ENCODE measurements around the gene EDIL3.

GRCh38 chr5:84080908-84081307, 303.8 kb downstream of the EDIL3 start:
- TF ChIP-seq PHF8 (conservative IDR thresholded peaks at IDR 0.05; ENCODE audit: low read depth, low read length) (no peak), CTCF (IDR thresholded peaks at IDR 0.05; ENCODE audit: control extremely low read depth in 1 of 3, insufficient read depth in 1 of 3, low read depth in 1 of 3, low read length in 3 of 3) (peak in 1 of 3 experiments; percentile 8; a peak in 1 of 4 replicates), NRF1 (IDR thresholded peaks at IDR 0.05; ENCODE audit: low read depth, low read length) (no peak), JUND (IDR thresholded peaks at IDR 0.05; ENCODE audit: low read length) (no peak), JUN (IDR thresholded peaks at IDR 0.05; ENCODE audit: low read depth, low read length) (no peak), RFX5 (IDR thresholded peaks at IDR 0.05; ENCODE audit: borderline replicate concordance, low read depth, low read length) (no peak), TAF1 (IDR thresholded peaks at IDR 0.05; ENCODE audit: low read depth, low read length) (no peak), POLR2A (IDR thresholded peaks at IDR 0.05; ENCODE audit: control extremely low read depth in 1 of 2, low read depth in 2 of 2, low read length in 2 of 2) (no peak), ASH2L (IDR thresholded peaks at IDR 0.05; ENCODE audit: low read length) (no peak), RAD21 (IDR thresholded peaks at IDR 0.05 in 1 of 2, conservative IDR thresholded peaks at IDR 0.05 in 1 of 2; ENCODE audit: low read depth in 2 of 2, low read length in 2 of 2) (no peak), SP2 (IDR thresholded peaks at IDR 0.05; ENCODE audit: low read length) (no peak), CBX8 (IDR thresholded peaks at IDR 0.05; ENCODE audit: borderline replicate concordance, low read depth, low read length) (no peak), EZH2 (IDR thresholded peaks at IDR 0.05; ENCODE audit: low read depth, low read length, severe bottlenecking) (no peak)
- TF ChIP-seq, protein P1, sequence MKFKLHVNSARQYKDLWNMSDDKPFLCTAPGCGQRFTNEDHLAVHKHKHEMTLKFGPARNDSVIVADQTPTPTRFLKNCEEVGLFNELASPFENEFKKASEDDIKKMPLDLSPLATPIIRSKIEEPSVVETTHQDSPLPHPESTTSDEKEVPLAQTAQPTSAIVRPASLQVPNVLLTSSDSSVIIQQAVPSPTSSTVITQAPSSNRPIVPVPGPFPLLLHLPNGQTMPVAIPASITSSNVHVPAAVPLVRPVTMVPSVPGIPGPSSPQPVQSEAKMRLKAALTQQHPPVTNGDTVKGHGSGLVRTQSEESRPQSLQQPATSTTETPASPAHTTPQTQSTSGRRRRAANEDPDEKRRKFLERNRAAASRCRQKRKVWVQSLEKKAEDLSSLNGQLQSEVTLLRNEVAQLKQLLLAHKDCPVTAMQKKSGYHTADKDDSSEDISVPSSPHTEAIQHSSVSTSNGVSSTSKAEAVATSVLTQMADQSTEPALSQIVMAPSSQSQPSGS (IDR thresholded peaks at IDR 0.05; ENCODE audit: low read length), result no peak

Measured in H1 (cell line).